ENCODE measurements around the gene BCKDK.
"Not testable (repeated sequence)": the region's sequence is repeated elsewhere in the genome, so short reads cannot be mapped to it uniquely, and the experiment has no call there.

BCKDK gene

GRCh38 chr16:31118223-31119155 lies 10.3 kb downstream of the BCKDK start:
- no peak for DNase-seq

GRCh38 chr16:31120129-31120528 lies 11.9 kb downstream of the BCKDK start:
- DNase-seq: no peak

- DNase-seq: no peak
These were observed 17.7 kb downstream of the BCKDK start for GRCh38 chr16:31125844-31126243.

GRCh38 chr16:31127182-31127581 lies 19.0 kb downstream of the BCKDK start:
- no peak for DNase-seq

- DNase-seq: peak in 23 of 56 donors; percentile 10 to 50 (median 32)
These were observed 20.8 kb downstream of the BCKDK start for GRCh38 chr16:31128711-31129567.

GRCh38 chr16:31129568-31130335 lies 21.6 kb downstream of the BCKDK start:
- DNase-seq: peak in 12 of 56 donors; percentile 13 to 48 (median 35)

- no peak for DNase-seq
These were observed 22.2 kb downstream of the BCKDK start for GRCh38 chr16:31130336-31130891.

GRCh38 chr16:31130899-31131298 lies 22.7 kb downstream of the BCKDK start:
- DNase-seq: no peak

GRCh38 chr16:31131416-31131815 lies 23.2 kb downstream of the BCKDK start:
- no peak for DNase-seq

GRCh38 chr16:31131841-31132271 lies 23.7 kb downstream of the BCKDK start:
- no peak for DNase-seq

GRCh38 chr16:31132303-31132979 lies 24.3 kb downstream of the BCKDK start:
- DNase-seq: no peak

GRCh38 chr16:31133046-31133501 lies 24.9 kb downstream of the BCKDK start:
- no peak for DNase-seq

- no peak for DNase-seq
These were observed 25.9 kb downstream of the BCKDK start for GRCh38 chr16:31134091-31134571.

GRCh38 chr16:31134625-31135534 lies 26.7 kb downstream of the BCKDK start:
- DNase-seq: no peak

- DNase-seq: peak in 1 of 56 donors; percentile 10
These were observed 27.5 kb downstream of the BCKDK start, which contains the start of gene PRSS8 for GRCh38 chr16:31135535-31136286. Gene PRSS8, minus strand, starts transcription at chr16:31135727. Its CDS starts 229 bp downstream, at chr16:31135498.

- DNase-seq: no peak
These were observed 28.1 kb downstream of the BCKDK start for GRCh38 chr16:31136287-31136662.

GRCh38 chr16:31136822-31137499 lies 28.8 kb downstream of the BCKDK start:
- not testable (repeated sequence) for DNase-seq

All from nucleus accumbens (tissue), 56 donors.